ENCODE data around the gene AK2.

GRCh38 chr1:32998064-32998463 is 38.6 kb downstream of the AK2 start:
- TF ChIP-seq POLR2A (IDR thresholded peaks at IDR 0.05) (no peak), CTCF (IDR thresholded peaks at IDR 0.05) (no peak), EP300 (IDR thresholded peaks at IDR 0.05) (no peak)

Measured in upper lobe of left lung (tissue), 4 donors.